CD4-positive, alpha-beta T cell treated with Interleukin-21 for 1 hour (primary cell): ENCODE measurements around the gene CTSD.
"Not testable (repeated sequence)": the region's sequence is repeated elsewhere in the genome, so short reads cannot be mapped to it uniquely, and the experiment has no call there.

Experiments used
- DNase-seq: peaks from one replicate; pipeline ENCODE4 v3.0.0-alpha.2; 2020

Gene CTSD

DNA sequence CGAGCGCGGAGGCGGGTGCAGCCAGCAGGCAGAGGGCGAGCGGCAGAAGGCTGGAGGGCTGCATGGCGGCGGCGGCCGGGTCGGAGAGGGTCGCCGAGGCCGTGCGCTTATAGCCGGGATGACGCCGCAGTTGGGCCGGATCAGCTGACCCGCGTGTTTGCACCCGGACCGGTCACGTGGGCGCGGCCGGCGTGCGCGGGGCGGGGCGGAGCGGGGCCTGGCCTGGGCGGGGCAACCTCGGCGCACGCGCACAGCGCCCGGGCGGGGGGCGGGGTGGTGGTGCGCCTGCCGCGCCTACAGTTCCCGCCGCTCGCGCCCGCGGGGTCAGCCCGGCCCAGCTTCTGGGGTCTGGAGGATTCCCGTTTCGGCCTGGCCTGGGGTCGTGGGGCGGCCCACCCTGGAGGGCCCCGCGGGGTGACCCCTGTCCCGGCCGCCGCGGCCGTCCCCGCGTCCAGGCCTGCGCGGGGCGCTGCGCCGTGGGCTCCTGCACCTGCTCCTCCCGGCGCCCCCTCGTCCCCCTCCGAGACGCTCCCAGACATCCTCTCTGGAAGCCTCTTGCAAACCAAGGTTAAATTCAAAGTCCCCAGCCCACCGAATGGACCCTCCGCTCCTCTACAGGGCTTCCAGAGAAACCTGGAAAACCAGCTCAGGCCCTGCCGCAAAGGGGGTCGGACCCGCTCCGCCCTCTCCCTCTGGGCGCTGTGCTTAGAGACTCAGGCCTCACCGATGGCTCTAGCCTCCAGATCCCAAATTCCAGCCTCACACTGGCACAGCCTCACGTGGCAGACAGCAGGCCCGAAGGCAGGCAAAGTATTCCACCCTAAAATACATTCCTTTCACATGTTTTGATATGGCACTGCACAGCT is at the start of gene CTSD:
CTSD (minus strand) TSS at position 132 of the 866 bp plus-strand sequence; CDS start at position 64, 68 bp downstream.
- DNase-seq: peak; percentile 87

DNA sequence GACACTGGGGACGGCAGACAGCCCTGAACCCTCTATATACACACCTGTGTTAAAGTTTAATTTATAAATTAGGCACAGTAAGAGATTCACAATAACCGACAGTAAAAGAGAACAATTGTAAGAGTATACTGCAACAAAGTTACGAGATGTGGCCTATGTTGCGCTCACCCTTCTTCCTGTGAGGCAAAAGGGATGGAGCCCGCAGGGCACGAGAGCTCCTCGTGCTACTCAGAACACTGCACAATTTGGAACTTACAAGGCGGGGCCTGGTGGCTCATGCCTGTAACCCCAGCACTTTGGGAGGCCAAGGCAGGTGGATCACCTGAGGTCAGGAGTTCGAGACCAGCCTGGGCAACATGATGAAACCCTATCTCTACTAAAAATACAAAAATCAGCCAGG is 49.6 kb upstream of the CTSD start:
- not testable (repeated sequence) for DNase-seq

DNA sequence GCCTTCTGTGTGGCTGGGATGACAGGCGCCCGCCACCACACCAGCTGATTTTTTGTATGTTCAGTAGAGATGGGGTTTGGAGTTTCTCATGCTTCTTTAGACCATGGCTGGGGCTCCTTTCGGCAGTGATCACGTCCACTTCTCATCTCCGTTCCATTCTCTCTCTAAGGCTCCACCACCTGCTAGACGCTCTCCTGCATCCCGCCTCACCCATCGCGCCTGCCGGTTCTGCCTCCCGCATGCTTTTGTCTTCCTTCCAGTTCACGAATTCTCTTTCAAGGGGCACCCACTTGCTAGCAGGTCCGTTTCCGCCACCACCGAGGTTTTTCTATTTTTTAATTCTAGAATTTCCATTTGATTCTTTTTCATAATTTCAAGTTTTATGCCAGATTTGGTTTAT is 49.1 kb upstream of the CTSD start:
- DNase-seq: no peak

DNA sequence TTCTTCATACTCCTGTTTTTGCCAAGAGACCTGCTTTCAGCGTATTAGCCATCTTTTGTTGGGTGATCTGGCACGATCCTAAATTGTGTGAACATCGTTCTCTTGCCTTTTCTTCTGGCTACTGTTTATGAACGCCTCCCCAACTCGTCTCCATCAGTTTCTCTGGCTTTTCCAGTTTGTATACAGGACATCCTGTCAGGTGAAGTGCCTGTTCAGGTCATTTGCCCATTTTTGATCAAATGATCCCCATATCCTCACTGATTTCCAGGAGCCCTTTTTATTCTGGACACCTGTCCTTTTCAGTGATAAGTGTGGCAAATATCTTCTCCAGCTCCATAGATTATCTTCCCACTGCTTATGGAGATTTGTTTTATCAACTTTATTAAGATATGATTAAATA is 48.5 kb upstream of the CTSD start:
- DNase-seq: no peak

DNA sequence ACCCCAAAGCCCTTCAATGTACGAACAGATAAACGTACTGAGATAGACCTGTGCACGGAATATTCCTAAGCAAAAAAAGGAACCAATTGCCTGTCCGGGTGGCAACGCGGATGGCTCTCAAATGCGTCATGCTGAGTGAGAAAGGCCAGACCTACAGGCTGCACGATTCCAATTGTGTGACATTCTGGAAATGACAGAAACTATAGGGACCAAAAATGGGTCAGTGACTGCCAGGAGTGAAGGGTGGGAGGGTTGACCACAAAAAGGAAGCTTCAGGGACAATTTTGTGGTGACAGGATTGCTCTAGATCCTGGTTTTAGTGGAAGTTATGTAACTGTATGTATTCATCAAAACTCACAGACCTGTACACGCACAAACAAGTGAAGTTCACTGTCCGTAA is 47.0 kb upstream of the CTSD start:
- no peak for DNase-seq

DNA sequence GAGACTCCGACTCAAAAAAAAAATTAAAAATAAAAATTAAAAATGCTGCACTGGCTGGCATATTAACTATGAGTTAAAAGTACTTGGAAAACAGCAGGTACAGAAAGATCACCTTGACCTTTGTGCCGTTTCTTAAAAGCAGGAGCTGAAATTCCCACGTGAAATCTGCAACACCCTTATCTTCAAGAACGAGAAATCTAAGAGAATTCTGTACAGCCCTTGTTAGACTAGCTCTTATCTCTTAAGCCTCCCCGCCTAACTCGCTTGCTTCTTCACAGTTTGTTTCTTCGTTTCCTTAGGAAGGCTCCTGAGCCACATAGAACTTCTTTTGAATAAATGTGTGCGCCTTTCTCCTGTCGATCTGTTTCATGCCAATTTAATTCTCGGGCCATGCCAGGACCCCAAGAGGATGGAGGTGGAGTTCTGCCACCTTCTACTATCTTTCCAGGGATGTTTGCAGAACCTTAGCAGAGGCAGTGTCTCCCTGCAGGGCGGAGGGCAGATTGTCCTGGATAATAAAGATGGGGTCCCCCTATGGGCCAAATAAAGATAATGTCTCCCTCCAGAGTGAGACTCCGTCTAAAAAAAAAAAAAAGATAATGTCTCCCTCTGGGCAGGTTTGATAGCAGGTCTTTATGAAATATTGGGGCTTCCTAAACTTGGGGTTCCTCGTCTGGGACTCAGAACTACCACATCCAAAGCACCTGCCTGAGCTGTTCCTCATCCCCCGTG is 43.7 kb upstream of the CTSD start:
- no peak for DNase-seq

DNA sequence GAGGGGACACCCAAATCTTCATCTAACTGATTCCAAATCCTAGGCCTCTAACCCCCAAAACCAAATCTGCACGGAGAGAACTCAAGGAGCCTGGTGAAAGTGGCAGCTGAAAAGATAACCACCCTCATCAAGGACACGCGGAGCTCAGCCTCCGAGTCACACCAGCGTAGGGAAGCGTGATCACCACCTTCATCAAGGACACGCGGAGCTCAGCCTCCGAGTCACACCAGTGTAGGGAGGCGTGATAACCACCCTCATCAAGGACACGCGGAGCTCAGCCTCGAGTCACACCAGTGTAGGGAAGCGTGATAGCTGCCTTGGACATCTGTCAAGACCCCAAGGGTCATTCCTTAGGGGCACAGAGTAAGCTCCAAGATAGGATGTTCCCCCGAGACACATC is 41.8 kb upstream of the CTSD start:
- DNase-seq: no peak

DNA sequence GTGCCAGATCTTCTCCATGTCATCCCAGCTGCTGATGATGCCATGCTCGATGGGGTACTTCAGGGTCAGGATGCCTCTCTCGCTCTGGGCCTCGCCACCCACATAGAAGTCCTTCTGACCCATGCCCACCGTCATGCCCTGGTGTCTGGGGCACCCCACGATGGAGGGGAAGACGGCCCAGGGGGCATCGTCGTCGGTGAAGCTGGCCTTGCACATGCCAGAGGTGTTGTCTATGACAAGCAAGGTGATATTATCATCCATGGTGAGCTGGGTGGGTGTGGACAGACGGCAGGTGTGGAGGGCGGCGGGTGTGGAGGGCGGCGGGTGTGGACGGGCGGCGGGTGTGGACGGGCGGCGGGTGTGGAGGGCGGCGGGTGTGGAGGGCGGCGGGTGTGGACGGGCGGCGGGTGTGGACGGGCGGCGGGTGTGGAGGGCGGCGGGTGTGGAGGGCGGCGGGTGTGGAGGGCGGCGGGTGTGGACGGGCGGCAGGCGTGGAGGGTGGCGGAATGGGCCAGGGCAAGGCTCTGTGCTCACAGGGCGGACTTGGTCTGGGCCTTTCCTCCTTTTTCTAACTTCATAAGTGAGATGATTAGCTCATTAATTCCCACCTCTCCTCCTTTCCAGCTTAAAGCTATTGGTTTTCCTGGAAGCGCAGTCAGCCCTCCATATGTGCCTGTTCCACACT is 40.2 kb upstream of the CTSD start:
- not testable (repeated sequence) for DNase-seq

DNA sequence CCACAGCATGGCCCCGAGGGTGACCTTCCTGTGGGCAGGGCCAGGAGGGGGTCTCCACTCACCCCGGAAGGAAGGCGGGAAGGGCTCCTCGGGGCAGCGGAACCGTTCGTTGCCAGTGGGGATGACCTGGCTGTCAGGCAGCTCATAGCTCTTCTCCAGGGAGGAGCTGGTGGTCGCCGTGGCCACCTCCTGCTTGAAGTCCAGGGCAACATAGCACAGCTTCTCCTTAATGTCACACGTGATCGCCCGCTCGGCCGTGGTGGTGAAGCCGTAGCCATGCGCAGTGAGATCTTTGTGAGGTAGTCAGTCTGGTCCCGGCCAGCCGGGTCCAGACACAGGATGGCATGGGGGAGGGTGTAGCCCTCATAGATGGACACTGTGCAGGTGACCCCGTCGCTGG is 39.5 kb upstream of the CTSD start:
- no peak for DNase-seq

DNA sequence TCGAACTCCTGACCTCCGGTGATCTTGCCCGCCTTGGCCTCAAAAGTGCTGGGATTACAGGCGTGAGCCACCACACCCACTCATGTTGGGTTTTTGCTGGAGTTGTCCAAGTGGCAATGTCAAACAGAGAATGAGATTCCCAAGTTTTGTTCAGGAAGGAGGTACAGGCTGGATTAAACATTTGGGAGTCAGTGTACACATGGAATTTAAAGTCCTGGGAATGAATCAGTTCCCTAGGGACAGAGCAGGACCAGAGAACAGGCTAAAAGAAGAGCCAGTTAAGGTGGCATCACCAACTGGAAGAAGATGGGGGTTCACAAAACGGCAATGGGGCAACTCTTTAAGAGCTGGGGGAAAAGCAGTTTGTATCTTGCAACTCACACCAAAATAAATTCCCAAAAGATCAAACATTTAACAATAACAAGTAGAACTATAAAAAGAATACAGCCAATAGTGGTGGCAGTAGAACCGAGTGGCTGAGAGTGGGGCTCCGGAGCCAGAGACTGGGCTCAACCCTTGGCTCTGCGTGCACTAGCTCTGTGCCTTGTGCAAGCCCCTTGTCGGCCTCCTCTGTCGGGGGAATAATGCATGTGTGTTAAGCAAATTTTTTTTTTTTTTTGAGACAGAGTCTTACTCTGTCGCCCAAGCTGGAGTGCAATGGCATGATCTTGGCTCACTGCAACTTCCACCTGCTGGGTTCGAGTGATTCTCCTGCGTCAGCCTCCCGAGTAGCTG is 33.8 kb upstream of the CTSD start:
- DNase-seq: no peak

DNA sequence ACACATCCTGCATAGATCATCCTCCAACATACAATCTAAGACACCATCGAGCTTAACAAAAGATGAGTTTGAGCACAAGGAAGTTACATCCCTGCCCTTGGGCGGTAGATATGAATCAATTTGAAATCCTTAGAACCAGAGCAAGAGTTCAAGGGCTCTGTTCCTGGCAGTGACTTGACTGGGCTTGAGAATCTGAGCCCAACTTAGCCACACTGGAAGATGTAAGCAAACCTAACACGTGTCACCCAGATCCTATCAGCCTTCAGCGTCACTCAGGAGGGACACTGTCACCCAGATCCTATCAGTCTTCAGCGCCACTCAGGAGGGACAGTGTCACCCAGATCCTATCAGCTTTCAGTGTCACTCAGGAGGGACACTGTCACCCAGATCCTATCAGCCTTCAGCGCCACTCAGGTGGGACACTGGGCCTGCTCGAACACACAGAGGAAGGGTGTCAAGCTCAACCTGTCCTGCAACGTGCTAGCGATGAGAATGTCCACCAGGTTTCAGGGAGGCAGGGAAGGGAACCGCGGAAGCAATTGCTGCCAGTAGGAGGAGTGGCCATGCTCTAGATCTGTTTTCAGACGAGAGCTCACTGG is 32.8 kb upstream of the CTSD start:
- DNase-seq: no peak

DNA sequence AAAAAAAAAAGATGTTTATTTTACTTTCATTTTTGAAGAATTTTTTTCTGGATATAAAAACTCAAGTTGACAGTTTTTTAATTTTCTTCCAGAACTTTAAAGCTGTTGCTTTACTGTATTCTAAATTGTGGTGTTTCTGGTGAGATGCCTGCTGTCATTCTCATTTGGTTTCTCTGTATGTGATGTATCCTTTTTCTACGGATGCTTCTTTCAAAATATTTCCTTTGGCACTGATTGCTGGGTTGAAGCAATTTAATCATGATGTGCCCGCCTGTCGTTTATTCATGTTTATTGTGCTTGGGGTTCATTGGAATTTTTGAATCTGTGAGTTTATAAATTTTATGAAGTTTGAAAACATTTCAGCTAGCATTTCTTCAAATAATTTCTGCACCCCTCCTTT is 29.4 kb upstream of the CTSD start:
- DNase-seq: no peak

DNA sequence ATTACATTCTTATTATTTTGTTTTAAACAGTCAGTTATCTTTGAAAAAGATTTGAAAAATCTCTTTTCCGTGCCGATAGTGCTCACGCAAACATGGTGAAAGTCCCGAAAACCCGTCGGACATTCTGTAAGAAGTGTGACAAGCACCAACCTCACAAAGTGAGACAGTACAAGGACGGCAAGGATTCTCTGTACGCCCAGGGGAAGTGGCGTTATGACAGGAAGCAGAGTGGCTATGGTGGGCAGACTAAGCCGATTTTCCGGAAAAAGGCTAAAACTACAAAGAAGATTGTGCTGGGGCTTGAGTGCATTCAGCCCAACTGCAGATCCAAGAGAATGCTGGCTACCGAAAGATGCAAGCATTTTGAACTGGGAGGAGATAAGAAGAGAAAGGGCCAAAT is 28.7 kb upstream of the CTSD start:
- peak; percentile 11 for DNase-seq

DNA sequence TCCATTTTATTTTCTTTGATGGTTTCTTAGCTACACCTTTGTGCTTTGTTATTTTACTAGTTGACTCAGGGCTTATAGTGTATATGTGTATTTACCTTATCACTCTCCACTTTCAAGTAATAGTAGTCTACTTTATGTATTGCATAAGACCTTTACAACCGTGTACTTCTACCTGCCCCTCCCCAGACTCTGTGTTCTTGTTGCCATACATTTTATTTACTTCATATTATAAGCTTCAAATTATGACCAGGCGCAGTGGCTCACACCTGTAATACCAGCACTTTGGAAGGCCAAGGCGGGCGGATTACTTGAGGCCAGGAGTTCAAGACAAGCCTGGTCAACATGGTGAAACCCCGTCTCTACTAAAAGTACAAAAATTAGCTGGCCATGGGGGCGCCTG is 28.2 kb upstream of the CTSD start:
- no peak for DNase-seq

DNA sequence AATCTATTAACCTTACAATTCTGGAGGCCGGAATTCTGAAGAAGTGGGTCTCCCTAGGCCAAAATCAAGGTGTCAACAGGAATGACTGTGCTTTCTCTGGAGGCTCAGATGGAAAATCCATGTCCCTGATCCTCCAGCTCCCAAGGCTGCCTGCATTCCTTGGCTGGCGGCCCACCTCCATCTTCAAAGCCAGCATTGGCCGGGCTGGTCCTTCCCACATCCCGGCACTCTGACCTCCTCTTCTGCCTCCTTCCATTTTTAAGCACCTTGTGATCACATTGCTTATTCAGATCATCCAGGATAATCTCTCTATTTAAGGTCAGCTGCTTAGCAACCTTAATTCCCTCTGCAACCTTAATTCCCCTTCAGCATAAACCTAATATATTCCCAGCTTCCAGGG is 22.7 kb upstream of the CTSD start:
- no peak for DNase-seq

DNA sequence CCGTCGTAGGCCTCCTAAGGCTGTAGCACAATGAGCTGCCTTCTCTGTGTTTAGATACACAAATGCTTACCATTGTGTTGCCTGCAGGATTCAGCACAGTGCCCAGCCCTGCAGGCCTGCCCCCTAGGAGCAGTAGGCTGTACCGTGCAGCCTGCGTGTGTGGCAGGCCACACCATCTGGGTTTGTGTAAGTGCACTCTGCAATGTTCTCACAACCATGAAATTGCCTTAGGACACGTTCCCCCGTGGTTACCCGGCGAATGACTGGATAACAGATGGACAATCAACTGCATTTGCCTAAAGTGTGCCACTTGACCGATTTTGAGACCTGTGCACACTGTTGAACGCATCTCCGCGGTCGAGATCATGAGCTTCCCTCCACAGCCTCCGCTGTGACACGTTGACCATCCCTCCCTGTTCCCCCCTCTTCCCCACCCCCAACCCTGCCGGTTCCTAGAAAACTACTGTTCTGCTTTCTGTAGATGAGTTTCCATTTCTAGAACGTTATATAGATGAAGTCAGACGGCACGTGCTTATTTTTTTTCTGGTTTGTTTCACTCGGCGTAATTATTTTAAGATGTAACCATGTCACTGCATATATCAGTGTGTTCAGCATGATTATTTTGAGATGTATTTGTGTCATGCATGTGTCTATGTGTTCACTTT is 22.2 kb upstream of the CTSD start:
- no peak for DNase-seq

DNA sequence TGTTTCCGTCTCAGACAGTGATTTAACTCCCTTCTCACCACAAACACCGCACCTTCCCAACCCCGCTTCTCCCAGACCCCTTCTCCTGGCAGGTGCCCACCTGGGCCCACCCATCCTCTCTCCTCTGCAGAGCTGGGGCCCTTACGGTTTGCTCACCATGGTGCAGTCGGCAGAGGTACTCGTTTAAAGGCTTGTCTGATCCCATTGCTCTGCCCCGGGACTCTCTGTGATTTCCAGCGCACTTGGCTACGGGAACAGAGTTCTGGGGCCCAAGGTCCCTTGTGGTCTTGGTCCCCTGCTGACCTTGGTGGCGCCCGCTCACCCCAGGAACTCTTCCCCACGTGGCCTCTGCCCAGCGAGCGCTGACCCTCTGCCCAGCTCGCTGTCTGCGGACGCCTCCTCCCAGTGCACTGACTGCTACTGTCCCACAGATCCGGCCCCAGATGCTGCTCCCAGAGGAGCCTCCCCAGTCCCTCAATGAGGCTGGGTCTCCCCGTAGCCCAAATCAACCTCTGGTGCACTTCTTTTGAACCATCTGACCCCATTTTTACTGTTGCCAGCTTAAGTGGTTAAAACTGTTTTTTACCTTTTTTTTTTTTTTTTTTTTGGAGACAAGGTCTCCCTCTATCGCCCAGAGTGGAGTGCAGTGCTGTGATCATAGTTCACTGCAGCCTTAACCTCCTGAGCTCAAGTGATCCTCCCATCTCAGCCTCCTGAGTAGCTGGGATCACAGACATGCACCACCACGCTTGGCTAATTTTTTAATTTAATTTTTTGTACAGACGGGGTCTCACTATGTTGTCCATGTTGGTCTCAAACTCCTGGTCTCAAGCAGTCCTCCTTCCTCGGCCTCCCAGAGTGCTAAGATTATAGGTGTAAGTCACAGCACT is 21.3 kb upstream of the CTSD start:
- no peak for DNase-seq

DNA sequence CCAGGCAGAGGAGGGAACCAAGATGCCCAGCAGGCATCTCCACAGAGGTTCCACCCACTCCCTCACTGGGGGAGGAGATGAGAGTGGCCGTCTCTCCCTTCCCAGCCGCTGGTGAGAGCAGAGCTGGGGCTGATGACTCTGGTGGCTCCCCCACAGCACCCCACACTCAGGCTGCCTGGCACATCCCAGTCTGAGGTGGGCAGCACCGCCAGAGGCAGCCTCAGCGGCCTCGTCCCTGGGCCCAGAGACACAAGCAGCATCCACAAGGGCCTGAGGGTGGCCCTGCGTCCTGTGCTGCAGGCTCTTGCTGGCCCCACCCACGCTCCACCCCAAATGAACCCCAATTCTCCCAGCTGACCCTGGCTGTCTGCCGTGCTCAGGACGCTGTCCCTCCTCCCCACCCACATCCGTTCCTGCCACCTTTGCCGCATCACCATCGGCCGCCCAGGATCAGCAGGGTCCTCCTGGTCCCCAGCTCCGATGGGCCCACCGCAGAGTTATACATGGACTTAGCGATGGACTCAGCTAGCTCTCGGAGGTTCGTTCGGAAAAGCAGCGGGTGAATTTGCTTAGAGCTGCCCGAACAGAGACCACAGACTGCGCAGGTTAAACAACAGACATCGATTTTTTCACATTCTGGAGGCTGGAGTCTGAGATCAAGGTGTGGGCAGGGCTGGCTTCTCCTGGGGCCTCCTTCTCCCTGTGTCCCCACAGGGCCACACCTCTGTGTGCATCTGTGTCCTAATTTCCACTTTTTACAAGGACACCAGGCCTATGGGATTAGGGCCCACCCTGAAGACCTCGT is 20.2 kb upstream of the CTSD start:
- DNase-seq: no peak

DNA sequence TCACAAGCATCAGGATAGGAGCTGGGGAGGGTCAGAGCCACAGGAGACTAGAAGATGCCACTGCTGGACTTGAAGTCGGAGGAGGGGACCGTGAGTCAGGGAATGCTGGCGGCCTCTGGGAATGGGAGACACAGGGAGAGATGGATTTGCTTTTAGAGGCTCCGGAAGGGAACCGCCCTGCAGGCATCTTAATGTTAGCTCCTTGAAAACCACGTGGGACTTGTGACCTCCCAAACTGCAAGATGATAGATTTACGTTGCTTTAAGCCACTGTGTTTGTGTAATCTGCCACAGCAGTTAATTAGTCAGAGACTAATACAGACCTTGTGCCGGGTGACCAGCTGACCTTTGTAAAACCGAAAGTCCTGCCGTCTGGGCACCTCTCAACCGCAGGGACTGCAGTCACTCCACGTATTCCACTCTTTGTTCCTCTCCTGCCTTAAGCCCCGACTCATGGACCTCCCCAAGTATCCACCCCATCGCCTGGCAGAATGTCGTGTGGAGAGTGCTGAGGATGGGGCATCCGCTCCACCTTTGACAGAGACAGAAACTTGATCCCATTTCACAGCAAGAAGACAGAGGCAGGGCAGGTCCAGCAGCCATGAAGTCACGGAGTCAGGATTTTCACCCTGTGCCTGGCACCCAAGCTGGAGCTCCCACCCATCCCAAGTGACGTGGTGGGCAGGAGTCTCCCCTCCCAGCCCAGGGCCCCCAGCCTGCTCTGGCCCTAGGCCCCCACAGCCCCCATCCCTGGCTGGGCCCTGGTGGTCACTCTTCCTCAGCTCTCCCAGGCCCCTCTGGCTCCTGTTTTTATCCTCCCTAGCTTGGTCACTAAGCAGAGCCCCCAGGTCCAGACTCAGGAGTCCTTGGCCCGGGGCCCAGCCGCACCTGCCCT is 19.4 kb upstream of the CTSD start:
- DNase-seq: no peak
